HG03378 (cell line): ENCODE measurements around the gene TNIP3.
"Not testable (repeated sequence)": the region's sequence is repeated elsewhere in the genome, so short reads cannot be mapped to it uniquely, and the experiment has no call there.

Experiments
- ATAC-seq: cut with Tn5 transposase; IDR thresholded peaks from one replicate; pipeline ENCODE4 v1.9.1; 2021; ENCODE audit warnings: mild to moderate bottlenecking, moderate library complexity; ENCODE audit not compliant: unreplicated experiment

Gene TNIP3, protein sequence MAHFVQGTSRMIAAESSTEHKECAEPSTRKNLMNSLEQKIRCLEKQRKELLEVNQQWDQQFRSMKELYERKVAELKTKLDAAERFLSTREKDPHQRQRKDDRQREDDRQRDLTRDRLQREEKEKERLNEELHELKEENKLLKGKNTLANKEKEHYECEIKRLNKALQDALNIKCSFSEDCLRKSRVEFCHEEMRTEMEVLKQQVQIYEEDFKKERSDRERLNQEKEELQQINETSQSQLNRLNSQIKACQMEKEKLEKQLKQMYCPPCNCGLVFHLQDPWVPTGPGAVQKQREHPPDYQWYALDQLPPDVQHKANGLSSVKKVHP

DNA sequence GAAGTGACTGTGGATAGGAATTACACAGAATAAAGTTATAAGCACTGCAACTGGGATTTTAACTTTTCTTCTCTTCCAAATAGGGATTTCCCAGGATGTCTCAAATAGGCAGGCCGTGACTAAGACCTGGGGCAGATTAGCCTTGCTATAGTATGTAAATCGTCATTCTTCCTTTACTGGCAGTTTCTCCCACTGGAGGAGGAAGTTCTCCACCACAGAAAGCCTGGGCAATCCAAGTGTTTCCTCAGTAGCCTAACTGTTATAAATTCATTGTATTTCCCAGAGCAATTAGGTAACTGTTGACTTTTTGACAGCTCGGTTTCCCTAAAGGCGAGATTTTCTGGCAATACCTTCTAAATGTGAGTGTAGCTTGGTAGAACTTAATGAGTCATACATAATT, at the start of gene TNIP3:
Gene TNIP3, minus strand, starts transcription at position 31 of the 400 bp plus-strand sequence. CDS start 196 bp downstream, outside the sequence.
- no peak for ATAC-seq

DNA sequence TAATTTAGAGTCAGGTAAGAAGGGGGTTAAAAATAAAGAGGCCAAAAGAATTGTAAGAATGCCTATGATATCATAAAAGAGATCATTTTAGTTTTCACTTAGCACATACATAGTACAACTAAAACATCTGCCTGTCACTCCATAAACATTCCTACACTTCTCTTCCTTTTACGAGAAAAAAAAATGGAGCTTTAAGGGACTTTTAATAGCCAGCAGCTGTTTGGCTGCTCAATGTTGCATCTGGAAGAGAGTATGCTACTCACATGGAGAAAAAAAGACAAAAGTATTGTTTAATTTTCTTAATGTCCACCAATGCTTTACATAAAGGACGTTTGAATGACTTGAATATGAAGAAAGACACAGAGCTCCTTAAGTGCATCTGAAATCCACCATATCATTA, 48.7 kb upstream of the TNIP3 start:
- ATAC-seq = no peak

DNA sequence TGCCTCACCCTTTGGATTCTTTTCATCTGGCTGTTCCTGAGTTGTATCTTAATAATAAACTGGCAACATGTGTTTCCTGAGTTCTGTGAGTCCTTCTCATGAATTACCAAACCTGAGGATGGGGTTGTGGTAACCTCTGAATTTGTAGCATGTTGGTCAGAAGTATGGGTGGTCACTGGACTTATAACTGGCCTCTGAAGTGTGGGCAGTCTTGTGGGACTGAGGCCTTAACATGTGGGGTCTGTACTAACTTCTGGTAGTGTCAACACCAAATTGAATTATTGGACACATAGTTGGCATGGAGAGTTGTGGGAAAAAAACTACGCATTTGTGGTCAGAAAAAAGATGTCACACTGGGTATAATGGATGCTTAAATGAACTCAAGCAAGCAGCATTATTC, 45.0 kb upstream of the TNIP3 start:
- no peak for ATAC-seq

DNA sequence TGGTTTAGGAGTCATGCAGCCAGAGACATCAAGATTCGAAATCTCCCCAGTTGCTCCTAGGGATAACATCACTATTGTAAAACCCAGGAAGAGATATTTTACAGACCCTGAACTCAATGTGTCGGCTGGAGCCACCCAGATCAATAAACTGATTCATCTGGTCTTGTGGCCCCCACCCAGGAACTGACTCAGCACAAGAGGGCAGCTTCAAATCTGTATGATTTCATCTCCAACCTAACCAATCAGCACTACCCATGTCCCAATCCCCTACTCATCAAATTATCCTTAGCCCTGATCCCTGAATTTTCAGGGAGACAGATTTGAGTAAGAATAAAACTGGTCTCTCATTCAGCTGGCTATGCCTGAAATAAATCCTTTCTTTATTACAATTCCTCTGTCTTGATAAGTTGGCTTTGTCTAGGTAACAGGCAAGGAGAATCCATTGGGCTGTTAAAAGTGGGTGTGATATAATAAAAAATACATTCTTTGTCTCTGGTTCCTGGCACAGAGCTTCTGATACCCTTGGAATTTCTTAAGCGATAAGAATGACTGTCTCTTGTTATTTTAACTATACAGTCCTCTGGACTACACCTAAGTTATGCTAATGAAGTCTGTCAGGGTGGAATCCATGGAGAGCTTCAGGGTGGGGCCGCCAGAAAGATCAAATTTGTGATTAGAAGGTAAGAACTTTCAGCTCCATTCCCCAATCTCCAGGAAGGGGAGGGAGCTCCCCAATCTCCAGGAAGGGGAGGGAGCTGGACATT, 44.3 kb upstream of the TNIP3 start:
- ATAC-seq = no peak

DNA sequence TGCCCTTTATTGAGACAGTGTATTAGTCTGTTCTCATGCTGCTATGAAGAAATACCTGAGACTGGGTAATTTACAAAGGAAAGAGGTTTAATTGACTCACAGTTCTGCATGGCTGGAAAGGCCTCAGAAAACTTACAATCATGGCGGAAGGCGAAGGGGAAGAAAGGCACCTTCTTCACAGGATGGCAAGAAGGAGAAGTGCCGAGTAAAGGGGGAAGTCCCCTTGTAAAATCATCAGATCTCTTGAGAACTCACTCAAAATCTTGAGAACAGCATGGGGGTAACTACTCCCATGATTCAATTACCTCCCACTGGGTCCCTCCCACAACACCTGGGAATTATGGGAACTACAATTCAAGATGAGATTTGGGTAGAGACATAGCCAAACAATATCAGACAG, 41.7 kb upstream of the TNIP3 start:
- not testable (repeated sequence) for ATAC-seq

DNA sequence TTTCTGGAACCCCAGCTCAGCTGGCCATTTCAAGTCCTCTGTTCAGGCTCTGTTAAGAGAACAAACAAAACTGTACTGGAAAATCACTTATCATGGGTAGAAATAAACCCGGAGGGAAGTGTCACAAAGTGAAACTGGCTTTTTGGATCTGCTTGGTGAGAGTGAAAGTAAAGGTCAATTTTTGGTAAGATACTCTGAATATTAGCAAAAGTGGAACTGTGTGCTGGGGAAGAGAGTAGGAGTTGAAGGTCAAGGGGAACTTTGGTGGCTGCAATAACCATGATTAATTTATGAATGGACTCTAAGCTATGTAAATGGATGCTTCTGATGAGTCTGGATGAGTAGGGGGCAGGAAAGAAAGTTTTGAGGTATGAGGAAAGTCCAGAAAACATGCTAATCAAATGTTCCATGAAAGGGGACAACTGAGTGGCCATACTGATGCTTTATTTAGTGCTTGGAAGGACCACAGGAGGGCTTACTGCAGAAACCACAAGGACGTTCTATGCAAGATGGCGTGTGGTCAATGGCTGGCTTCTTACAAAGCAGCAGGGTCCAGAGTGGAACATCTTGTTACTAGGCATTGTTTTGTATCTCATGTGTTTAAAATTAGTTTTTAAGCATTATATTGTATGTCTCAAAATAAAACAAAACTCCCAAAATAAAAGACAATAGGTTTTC, 36.8 kb upstream of the TNIP3 start:
- peak; percentile 84 for ATAC-seq

DNA sequence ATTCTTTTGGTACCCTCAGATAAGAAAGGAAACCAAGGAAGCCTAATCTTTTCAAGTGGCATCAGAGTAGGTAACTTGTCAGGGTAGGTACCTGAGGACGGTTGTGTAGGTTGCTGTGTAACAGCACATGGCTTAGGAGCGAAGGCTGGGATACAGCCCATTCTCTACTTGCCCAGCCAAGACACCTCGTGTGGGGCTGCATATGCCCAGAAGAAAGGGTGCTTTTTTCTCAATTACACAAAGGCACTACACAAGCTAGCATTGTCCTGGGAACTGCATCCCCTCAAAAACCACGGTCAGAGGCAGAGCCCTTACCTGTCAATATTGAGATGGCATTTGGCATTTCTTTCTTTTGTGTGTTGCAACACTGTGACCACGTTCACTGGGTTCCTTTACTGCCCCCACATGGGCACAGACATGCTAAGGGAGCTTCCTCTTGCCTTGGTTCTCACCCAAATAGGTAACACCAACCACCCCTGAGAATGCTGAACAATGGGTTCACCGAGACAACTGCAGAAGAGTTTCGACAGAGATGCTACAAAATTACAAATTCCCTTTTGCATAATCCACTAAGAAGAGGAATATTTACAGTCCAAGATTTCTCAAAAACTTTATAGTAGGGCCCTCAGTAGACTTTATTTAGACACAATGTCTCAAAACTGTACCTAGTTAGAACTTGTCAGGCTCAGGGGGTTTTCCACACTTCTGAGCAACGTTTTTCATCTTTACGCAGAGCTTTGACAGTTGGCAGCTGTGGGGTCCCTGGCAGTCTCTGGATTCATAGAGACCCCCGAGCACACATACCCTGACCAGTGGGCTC, 35.8 kb upstream of the TNIP3 start:
- ATAC-seq = peak; percentile 84

DNA sequence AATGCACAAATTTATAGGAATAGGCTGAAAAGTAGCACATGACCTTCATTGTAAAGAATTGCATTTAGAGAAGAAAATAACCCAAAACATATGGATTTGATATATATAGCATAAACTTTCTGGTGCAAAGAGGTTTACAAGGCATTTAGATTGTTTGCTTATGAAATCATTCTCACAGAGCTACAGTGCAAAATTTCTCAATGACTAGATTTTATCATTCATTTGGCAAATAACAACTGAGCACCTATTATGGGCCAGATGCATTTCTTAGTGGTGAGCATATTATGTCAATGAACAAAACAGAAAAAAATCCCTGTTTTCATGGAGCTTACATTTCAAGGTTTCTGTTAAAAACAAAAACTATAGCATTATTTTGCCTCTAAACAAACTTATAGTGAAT, 34.1 kb upstream of the TNIP3 start:
- no peak for ATAC-seq

DNA sequence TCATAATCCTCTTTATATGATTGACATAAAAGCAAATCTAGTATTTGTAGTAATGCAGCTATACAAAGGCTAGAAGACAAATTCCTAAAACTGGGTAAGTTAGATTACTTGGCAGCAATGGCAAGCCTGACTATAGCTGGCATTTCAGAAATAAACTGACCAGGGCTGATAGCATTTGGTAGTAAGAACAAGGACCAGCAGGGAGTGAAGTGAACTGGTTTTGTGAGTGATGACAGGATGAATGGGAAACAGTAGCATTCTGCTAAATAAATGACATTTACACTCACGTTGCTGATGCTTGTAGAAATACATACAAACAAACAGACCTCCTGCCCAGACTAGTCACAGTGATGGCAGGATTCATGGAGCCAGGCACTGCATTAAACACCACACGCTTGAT, 31.5 kb upstream of the TNIP3 start:
- ATAC-seq = no peak

DNA sequence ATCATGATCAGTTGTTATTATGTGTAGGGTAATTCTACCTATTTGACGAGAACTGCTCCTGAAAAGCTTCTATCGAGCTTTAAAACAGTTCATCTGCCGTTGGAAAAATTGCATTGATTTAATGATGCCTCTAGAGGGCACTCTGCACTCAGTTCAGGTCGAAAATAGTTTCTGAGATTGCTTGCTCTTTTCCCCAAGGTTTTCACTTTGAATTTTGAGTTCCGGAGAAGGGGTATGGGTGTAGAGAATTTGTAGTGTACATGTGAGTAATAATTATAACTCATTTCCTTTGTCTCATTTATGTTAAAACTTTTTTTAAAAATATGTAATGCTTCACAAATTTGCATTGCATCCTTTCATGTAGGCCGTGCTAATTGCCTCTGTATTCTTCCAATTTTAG, 28.4 kb upstream of the TNIP3 start:
- peak; percentile 48 for ATAC-seq

DNA sequence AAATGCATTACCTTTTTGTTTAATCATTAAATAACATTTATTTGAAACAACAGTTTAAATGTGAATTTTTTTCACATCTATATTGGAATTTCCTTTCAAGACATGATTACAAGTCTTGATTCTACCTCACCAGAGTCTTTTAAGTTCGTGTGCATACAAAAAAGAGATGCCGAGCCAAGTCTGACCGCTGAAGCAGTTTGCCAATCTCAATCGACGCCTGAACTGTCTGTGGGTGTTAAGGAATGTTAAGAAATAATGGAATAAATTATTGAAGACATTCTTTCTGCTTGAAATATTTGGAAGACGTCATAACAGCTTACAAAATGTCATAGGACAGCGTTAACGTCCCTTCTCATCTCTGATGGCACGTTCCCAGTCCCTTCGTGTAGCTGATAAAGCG, 27.9 kb upstream of the TNIP3 start:
- ATAC-seq = no peak

DNA sequence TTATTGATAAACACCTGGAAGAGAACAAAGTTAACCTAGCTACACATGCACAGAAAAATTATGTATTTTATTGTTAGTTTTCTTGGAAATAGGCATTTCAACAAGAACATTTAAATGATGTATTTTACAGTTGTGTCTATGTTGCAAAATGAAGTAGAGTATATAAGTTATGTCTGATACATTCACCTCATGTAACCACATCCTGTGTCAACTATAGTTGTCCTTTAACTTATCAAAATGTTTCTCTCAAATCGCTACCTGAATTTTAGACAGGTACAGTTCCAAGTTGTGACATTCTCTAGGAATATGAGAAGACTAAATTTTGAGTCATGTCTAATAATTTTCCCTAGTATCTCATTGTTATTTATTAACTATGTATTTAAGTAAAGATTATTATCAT, 27.2 kb upstream of the TNIP3 start:
- no peak for ATAC-seq

DNA sequence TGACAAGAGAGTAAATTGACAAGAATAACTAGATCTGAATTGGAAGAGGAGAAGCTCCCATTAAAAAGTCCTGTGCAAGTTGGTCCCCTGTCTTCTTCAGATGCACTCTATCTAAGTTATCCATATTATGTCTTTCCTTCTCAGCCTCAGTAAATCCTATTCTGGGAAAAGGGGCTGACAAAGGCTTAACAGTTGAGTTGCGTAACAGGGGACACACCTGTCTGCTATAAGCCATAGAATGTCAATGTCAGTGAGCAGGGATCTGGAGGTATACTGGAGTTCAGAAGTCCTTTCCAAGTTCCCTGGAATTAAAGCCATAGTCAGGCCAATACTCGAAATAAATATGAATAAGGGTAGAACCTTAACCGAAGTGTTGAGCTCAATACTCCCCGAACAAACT, 26.3 kb upstream of the TNIP3 start:
- ATAC-seq = no peak

DNA sequence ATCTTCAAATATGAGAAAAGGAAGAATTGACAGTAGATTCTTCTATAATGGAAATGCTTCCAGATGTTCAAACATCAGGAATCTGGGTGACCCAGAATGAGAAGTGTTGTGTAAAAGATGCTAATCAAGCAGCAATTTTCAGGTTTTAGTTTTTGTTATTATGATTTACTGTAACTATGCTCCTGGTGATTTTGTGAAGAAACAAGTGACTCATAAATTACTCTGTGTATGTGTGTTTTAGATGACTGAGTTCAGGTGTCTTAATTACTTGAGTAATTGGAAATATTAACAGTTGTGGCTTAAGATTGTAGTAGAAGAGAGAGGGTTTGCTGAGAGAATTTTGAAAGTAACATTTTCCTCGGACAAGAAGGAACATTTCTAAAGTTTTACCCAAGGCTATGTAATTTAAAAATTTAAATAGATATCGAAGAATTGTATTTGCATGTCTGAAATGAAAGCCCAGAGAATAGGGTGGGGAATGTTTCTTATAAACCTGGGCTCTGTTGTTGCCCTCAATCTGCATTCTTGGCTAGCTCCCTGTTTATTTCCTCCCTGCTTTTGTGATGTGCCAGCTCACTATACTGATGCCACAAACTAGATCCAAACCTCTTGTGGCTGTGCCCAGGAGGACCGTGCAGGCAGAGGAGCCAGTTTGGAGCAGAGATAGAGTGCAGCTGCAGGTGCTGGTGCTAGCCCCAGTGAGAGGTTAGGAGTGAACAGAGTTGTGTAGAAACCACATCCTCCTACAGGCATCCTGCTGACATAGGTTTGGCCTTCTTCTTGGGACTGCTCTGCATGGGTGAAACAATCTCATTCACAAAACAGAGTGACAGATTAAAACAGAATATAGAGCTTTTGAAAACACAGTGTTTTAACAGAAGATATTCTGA, 25.4 kb upstream of the TNIP3 start:
- ATAC-seq = peak; percentile 92

DNA sequence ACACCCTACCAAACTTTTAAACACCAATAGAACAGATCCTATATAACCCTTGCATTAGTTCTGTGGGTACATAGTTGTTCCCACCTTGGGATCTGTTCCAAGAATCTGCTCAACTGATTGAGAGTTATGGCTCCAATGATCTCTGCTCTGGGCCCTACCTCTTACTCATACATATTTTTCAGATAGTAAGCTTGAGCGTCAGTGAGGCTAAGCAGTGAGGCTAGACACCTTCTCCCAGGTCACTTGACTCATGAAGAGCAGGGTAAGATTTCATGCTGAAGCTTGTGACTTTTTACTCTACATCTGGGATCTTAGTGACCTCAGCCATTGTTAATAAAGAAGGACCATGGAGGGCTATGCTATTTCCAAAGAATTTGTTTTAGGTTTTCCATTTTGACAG, 23.1 kb upstream of the TNIP3 start:
- ATAC-seq = no peak

DNA sequence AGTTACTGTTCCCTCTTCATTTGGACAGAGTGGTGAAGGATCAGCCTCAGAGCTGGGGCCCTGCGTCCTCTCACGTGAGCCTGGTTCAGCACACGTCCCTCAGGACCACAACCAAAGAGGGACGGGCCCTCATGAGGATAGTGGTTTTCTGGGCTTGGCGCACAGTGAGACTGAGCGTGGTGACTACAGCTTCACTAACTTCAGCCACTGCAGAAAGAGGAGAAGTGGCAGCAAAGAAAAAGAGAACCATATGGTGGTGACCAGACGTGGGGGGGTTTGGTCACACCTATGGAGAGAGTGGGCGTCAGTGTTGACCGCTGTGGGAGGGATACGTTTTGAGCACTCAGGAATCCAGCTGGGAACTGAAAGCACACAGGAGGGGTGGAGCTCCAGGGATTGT, 21.8 kb upstream of the TNIP3 start:
- ATAC-seq = peak; percentile 51

DNA sequence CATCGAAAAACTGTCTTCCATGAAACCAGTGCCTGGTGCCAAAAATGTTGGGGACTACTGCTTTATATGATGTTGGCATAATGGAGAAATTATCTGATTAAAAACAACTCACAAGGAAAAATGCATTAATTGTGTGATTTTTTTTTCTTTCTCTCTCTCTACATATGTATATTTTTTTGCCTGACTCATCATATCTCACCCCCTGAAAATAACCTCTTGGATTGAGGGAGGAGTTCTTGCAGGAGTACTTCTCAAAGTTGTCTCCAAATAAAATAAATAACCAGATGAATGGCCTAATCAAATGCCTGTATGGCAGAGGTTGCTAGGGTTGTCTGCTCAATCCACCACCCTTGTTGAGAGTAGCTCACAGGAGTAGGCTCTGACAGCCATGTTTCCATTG, 19.9 kb upstream of the TNIP3 start:
- no peak for ATAC-seq

DNA sequence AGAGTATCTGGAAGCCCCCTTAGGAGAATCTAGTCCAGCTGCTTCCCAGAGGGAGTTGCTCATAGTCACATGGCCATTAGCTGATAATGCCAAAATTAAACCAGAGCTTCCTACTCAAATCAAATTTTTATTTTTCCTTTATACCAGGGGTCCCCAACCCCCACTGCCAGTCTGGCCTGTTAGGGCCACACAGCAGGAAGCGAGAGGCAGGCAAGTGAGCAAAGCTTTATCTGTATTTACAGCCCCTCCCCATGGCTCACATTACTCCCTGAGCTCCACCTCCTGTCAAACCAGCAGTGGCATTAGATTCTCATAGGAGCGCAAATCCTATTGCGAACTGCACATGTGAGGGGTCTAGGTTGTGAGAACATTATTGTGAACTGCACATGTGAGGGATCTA, 19.2 kb upstream of the TNIP3 start:
- no peak for ATAC-seq

DNA sequence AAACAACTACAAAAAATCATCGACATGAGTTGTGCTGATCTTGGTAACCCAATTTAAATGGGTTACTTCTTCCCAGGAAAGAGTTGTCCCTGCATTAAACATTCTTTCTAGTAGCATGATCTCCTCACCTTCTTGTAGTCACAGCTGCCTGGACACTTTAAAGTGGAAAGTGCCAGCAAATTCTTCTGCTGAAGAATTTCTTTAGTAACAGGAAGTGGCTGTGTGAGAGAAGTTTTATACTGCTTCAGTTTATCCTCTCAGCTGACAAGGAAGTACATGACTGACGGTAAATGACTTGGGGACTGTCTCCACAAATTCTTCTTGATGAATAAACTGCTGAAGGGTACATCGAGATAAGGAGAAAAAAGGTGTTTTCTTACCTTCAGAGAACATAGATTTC, 18.2 kb upstream of the TNIP3 start:
- ATAC-seq = no peak

DNA sequence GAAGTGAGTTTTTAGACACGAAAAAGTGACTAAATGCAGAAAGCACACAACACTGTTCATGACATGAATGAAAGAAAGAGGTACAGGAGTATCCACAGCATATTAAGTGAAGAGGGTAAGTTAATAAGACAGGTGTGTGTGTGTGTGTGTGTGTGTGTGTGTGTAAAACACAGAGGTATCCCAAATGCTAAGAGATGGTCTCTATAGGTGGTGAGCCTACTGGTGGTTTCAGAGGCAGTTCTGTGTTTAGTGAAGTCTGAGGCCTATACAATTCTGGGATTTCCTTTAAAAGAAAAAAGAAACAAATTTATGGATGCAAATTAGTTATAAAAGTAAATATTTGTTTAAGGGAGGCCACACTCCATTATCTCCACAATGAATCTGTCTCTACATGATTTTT, 17.4 kb upstream of the TNIP3 start:
- ATAC-seq = no peak
